ENCODE results near the gene CD300A.

DNA sequence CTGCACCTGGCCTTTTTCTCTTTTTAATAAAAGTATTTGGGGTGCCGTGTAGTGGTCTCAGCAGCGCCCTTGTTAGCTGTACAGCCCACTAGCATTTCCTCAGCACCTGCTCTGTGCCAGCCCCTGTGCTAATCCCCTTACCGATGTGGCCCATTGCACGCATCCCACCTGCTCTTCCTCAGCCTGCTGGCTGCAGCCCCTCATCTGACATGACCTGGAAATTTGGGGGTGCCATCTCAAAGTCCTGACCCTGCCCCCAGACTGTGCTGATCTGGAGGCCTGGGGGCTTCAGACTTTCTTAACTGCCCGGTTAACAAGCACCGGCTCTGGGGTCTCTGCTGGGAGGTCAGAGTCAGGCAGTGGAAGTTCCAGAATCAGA, 24.2 kb upstream of the CD300A start:
- TF ChIP-seq, protein P1, sequence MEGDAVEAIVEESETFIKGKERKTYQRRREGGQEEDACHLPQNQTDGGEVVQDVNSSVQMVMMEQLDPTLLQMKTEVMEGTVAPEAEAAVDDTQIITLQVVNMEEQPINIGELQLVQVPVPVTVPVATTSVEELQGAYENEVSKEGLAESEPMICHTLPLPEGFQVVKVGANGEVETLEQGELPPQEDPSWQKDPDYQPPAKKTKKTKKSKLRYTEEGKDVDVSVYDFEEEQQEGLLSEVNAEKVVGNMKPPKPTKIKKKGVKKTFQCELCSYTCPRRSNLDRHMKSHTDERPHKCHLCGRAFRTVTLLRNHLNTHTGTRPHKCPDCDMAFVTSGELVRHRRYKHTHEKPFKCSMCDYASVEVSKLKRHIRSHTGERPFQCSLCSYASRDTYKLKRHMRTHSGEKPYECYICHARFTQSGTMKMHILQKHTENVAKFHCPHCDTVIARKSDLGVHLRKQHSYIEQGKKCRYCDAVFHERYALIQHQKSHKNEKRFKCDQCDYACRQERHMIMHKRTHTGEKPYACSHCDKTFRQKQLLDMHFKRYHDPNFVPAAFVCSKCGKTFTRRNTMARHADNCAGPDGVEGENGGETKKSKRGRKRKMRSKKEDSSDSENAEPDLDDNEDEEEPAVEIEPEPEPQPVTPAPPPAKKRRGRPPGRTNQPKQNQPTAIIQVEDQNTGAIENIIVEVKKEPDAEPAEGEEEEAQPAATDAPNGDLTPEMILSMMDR (IDR thresholded peaks at IDR 0.05): no peak
- TF ChIP-seq POLR2A (IDR thresholded peaks at IDR 0.05; ENCODE audit: low read depth) (no peak), EP300 (IDR thresholded peaks at IDR 0.05) (no peak)

All from esophagus muscularis mucosa (tissue), 4 donors.